Stimulated activated effector memory CD8-positive, alpha-beta T cell treated with anti-CD3 and anti-CD28 coated beads, Interleukin-12 subunit alpha, Interleukin-12 subunit beta, amount 100 ng/mL, for 72 hours (primary cell): ENCODE data around the gene SERPINA4.
"Not testable (repeated sequence)": the region's sequence is repeated elsewhere in the genome, so short reads cannot be mapped to it uniquely, and the experiment has no call there.

ENCODE experiments used
- ATAC-seq: fragments of 150-1000 bp; cut with Tn5 transposase; 2 replicates; pipeline ENCODE4 v1.10.0; 2021
- DNase-seq, 2 donors: peaks; one replicate each; pipeline ENCODE4 v3.0.0; 2021 to 2022; ENCODE audit warnings: low spot score in 2 of 2
- H3K27ac Mint-ChIP-seq: one replicate; pipeline ENCODE4 v1.8.0; 2022; ENCODE audit warnings: mild to moderate bottlenecking, mixed read lengths
- H3K36me3 Mint-ChIP-seq: one replicate; pipeline ENCODE4 v1.8.0; 2022; ENCODE audit warnings: mild to moderate bottlenecking, mixed read lengths
- H3K4me1 Mint-ChIP-seq: one replicate; pipeline ENCODE4 v1.8.0; 2022; ENCODE audit warnings: mixed read lengths
- H3K4me3 Mint-ChIP-seq: one replicate; pipeline ENCODE4 v1.8.0; 2022; ENCODE audit warnings: mild to moderate bottlenecking, mixed read lengths
- H3K9me3 Mint-ChIP-seq: one replicate; pipeline ENCODE4 v1.8.0; 2022; ENCODE audit warnings: mixed read lengths

Gene SERPINA4

DNA sequence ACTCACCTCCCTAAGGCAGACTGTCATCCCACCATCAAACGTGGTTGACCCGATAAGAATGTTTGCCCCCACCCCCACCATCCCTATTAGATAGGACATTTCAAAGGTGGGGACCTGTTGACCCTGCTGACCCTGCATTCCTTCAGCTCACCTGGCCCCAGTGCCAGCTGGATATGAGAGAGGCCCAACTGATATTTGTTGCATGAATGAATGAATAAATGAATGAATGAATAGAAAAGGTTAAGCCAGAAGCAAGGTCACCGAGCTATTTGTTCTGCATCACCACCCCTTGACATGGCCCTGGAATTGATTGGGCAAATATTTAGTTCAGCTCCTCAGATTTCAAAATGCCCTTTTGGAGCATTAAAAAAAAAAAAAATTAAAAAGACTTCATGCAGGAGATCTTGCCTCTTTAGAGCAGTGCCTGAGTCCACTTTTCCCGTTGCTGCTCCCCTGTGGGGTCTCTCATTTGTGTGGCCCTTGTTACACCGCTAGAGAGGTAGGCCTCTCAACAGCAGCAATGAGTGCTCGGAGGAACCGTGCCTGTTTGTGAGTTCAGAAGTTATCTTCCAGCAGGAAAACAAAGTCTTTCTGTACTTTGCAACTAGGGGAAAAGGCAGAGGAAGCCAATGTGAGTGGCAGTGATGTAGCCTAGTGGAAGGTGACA is 11.5 kb downstream of the SERPINA4 start:
- H3K9me3 Mint-ChIP-seq: no peaks in the 10 kb centered on the region
- no peak overlapping the region for H3K4me3 Mint-ChIP-seq

DNA sequence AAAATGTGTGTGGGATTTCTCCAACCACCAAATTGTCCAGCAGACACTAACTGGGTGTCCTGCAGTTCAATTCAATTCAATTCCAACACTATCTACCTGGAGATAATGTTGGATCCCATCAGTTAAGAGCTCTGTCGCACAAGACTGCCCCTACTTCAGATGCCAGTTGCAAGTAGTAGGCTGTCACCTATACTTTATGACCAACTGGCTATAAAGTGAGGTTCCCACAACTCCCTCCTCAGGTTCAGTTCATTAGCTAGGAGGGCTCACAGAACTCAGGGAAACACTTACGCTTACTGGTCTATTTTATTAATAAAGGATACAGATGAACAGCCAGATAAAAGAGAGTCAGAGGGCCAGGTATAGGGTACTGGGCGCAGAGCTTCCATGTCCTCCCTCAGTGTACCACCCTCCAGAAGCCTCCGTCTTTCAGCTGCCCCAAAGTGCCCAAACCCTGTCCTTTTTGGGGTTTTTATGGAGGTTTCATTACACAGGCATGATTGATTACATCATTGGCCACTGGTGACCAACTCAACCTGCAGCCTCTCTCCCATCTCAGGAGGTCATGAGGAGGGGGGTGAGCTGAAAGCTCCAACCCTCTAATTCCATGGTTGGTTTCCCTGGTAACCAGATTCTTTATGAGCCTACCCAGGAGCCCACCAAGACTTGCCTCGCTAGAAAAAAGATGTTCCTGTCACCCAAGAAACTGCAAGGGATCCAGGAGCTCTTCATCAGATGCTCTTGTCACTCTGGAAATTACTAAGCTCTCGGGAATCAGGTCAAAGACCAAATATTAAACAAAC is 12.4 kb downstream of the SERPINA4 start:
- DNase-seq (no peak), ATAC-seq (no peak)
- no peak overlapping the region for H3K4me3 Mint-ChIP-seq
- no peaks in the 10 kb centered on the region for H3K9me3 Mint-ChIP-seq
- no peak overlapping the region for H3K27ac Mint-ChIP-seq
- H3K4me1 Mint-ChIP-seq: no peaks in the 10 kb centered on the region
- H3K36me3 Mint-ChIP-seq: no peaks in the 10 kb centered on the region

More for the DNA sequence above, 11.5 kb downstream of the SERPINA4 start:
- DNase-seq (no peak), ATAC-seq (no peak)
- Mint-ChIP-seq H3K27ac (no peak overlapping the region), H3K36me3 (no peaks in the 10 kb centered on the region), H3K4me1 (no peaks in the 10 kb centered on the region)

- Mint-ChIP-seq H3K4me1 (no peaks in the 10 kb centered on the region), H3K9me3 (no peaks in the 10 kb centered on the region), H3K36me3 (no peaks in the 10 kb centered on the region), H3K27ac (no peak overlapping the region), H3K4me3 (no peak overlapping the region)
- ATAC-seq (no peak), DNase-seq (no peak)
Measured at GRCh38 chr14:94574336-94574735, 13.1 kb downstream of the SERPINA4 start.

DNA sequence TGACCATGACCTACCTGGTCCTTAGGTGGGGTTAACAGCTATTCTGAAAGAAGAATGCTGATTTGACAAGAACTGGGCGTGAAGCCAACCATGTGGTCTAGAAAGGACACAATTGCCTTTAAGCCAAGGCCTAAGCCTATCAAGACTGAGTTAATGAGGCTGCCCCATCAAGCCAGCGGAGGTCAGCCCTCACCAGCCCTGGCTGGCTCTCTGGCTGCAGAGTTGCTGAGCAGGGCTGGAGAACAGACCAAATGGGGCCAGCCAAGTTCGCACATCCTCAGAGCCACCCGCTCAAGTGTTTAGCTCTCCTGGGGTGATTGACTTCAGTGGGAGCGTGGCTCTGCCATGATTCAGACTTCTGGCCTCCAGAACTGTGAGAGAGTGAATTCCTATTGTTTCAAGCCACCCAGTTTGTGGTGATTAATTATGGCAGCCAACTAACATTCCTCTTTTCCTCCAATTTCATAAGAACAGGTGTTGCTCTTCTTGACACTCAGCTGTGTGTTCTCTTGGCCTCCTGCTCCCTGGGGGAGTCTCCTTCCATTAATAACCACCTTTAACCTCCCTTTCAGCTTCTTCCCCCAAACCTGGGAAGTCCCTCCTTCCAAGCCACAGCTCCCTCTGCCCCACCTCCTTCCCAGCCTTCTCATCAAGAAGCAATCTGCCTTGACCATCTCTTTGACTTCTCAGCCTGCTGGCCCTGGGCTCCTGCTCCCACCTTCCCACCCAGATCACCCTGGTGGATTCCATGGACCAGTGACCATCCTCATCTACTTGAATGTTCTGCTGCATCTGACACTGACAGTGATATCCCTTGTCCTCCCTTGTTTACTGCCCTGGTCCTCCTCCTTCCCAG is 14.7 kb downstream of the SERPINA4 start:
- no peak overlapping the region for H3K4me3 Mint-ChIP-seq
- DNase-seq (no peak), ATAC-seq (no peak)
- H3K27ac Mint-ChIP-seq: no peak overlapping the region
- H3K9me3 Mint-ChIP-seq: no peaks in the 10 kb centered on the region
- H3K4me1 Mint-ChIP-seq: no peaks in the 10 kb centered on the region
- no peaks in the 10 kb centered on the region for H3K36me3 Mint-ChIP-seq

- not testable (repeated sequence) for DNase-seq, H3K27ac Mint-ChIP-seq, H3K4me1 Mint-ChIP-seq, H3K9me3 Mint-ChIP-seq, H3K4me3 Mint-ChIP-seq, H3K36me3 Mint-ChIP-seq, ATAC-seq
Measured at GRCh38 chr14:94577472-94577871, 16.2 kb downstream of the SERPINA4 start.

DNA sequence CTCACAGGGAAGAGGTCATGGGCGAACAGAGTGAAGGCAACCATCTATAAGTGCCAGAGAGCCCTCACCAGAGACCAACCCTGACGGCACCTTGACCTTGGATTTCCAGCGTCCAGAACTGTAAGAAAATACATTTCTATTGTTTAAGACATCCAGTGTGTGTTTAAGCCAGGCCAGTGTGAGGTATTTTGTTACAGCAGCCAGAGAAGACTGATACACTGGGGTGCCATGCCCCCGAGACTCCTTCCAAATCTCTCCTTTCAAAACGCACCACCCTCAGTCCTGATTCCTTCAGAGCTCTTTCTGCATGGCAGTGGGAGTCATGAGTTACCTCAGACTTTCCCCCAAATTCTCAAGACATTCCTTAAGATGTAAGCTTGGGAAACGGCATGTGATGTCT is 17.5 kb downstream of the SERPINA4 start:
- Mint-ChIP-seq H3K4me3 (no peak overlapping the region), H3K9me3 (no peaks in the 10 kb centered on the region), H3K36me3 (no peaks in the 10 kb centered on the region), H3K27ac (no peak overlapping the region), H3K4me1 (no peaks in the 10 kb centered on the region)
- DNase-seq (no peak), ATAC-seq (no peak)

DNA sequence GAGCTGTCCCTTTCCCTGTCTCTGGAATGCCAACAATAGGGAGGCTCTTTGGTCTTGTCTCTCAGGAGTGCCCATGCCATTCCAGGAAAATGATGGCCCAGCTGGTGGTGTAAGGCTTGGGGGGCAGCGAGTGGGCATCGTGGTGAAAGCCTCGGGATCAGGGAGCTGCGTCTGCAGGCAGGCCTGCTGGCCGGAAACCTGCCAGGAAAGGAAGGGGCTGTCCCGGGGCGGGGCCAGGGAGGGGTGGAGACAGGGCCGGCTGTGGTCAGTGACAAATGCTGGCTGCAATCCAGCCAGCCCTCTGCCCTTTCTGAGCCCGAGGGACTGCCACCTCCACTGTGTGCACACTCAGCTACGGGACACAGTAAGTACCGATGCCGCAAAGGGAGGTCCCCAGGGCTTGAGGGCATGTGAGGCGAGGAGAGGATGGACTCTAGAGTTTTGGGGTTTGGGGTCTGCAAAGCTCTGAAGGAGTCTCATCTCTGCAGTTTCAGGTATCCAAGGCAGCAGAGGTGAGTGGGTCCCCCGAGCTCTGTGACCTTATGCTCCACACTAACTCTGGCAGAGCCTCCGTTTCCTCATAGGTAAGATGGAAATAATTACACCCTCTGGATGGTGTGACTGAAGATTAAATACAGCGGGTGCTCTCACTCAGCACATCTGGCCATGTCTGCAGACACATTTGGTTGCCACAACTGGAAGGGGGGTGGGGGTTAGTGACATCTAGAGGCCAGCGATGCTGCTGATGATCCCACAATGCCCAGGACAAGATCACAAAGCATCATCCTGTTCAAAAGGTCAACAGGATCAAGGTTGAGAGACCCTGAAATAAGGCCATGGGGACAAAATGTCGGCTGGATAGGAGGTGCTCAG is 20.1 kb downstream of the SERPINA4 start, which contains the start of gene SERPINA5:
TSS of gene SERPINA5 (plus strand) at position 300 of the 873 bp plus-strand sequence. CDS start 5,937 bp downstream, outside the sequence.
- Mint-ChIP-seq H3K4me1 (no peaks in the 10 kb centered on the region), H3K9me3 (no peaks in the 10 kb centered on the region)
- DNase-seq: no peak

GRCh38 chr14:94582199-94582750 is 21.0 kb downstream of the SERPINA4 start:
- H3K4me3 Mint-ChIP-seq: no peak overlapping the region
- H3K9me3 Mint-ChIP-seq: no peaks in the 10 kb centered on the region
- H3K4me1 Mint-ChIP-seq: no peaks in the 10 kb centered on the region
- DNase-seq (no peak), ATAC-seq (no peak)
- H3K36me3 Mint-ChIP-seq: no peaks in the 10 kb centered on the region
- H3K27ac Mint-ChIP-seq: no peak overlapping the region

More for the DNA sequence above, 20.1 kb downstream of the SERPINA4 start, which contains the start of gene SERPINA5:
- Mint-ChIP-seq H3K36me3 (no peaks in the 10 kb centered on the region), H3K4me3 (no peak within 1 kb of the TSS), H3K27ac (no peak within 1 kb of the TSS)
- no peak for ATAC-seq

DNA sequence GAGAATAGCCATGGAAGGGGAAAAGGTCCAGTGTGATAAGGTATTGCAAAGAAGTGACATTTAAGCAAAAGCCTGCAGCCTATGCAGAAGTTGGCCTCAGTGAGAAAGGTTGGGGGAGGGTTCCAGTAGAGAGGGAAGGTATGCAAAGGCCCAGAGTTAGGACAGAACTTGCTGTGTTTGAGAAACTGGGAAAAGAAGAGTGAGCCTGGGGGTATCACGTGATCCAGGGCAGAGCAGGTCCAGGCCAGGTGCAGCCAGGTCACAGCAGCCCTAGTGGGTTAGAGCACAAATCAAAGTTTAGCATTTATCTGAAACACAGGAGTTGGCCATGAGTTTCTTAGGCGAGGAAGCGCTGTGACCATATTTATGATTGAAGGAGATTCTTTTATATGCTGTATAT is 21.6 kb downstream of the SERPINA4 start:
- DNase-seq (no peak), ATAC-seq (no peak)
- Mint-ChIP-seq H3K36me3 (no peaks in the 10 kb centered on the region), H3K4me1 (no peaks in the 10 kb centered on the region), H3K9me3 (no peaks in the 10 kb centered on the region), H3K27ac (no peak overlapping the region), H3K4me3 (no peak overlapping the region)

GRCh38 chr14:94583557-94583956 is 22.3 kb downstream of the SERPINA4 start:
- DNase-seq (no peak), ATAC-seq (no peak)
- H3K9me3 Mint-ChIP-seq: no peaks in the 10 kb centered on the region
- H3K4me1 Mint-ChIP-seq: no peaks in the 10 kb centered on the region
- H3K27ac Mint-ChIP-seq: no peak overlapping the region
- no peaks in the 10 kb centered on the region for H3K36me3 Mint-ChIP-seq
- H3K4me3 Mint-ChIP-seq: no peak overlapping the region

- no peaks in the 10 kb centered on the region for H3K9me3 Mint-ChIP-seq
- DNase-seq: no peak
- no peaks in the 10 kb centered on the region for H3K4me1 Mint-ChIP-seq
- H3K36me3 Mint-ChIP-seq: no peaks in the 10 kb centered on the region
- no peak for ATAC-seq
- no peak overlapping the region for H3K4me3 Mint-ChIP-seq
- H3K27ac Mint-ChIP-seq: no peak overlapping the region
Measured at GRCh38 chr14:94584591-94585280, 23.5 kb downstream of the SERPINA4 start.

DNA sequence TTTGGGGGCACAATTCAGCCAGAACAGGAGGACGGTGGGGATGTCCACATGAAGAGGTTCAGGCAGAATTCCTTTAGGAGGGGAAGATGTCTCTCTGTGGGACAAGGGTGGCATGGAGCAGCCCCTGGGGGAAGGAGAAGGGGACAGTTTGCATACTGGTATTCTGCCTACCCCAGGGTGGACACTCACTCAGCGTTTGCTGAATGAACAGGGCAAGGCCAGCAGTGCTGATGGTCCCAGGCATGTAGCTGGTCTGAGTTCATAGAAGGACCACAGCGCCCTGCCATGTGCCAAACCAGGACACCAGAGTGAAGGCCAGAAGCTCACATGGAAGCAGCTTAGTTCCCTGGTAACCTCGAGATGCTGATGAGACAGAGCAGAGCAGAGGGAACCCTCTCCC is 25.4 kb downstream of the SERPINA4 start:
- Mint-ChIP-seq H3K9me3 (peaks cover 5% of the 10 kb centered on the region), H3K4me3 (no peak overlapping the region), H3K36me3 (no peaks in the 10 kb centered on the region), H3K4me1 (no peaks in the 10 kb centered on the region), H3K27ac (no peak overlapping the region)
- DNase-seq (no peak), ATAC-seq (no peak)

DNA sequence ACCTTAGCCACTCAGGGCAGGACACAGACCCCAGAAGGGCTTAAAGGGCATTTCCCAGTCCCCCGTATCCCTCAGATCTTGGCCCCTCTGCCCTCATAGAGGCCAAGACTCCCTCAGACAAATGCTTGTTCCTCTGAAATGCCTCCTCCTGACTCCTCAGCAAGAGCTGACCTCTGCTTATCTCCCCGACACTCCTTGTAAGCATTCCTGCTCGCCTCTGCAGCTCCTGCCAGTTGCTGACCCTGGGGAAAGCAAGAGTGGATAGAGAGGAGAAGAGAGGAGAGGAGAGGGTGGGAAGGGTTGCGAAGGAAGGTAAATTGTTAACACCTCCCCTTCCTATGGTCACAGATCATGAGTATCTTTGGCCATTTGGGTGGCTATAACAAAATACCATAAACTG is 27.1 kb downstream of the SERPINA4 start:
- Mint-ChIP-seq H3K4me1 (no peaks in the 10 kb centered on the region), H3K4me3 (no peak overlapping the region), H3K9me3 (peaks cover 5% of the 10 kb centered on the region)

GRCh38 chr14:94591073-94591472 is 29.8 kb downstream of the SERPINA4 start:
- no peak overlapping the region for H3K27ac Mint-ChIP-seq
- no peaks in the 10 kb centered on the region for H3K36me3 Mint-ChIP-seq
- peaks cover 5% of the 10 kb centered on the region for H3K9me3 Mint-ChIP-seq
- no peak for ATAC-seq
- no peaks in the 10 kb centered on the region for H3K4me1 Mint-ChIP-seq
- DNase-seq: no peak
- H3K4me3 Mint-ChIP-seq: no peak overlapping the region

More for the DNA sequence above, 27.1 kb downstream of the SERPINA4 start:
- Mint-ChIP-seq H3K27ac (no peak overlapping the region), H3K36me3 (no peaks in the 10 kb centered on the region)
- DNase-seq: no peak
- no peak for ATAC-seq
